ENCODE results near the gene GNAO1.

Gene GNAO1

DNA sequence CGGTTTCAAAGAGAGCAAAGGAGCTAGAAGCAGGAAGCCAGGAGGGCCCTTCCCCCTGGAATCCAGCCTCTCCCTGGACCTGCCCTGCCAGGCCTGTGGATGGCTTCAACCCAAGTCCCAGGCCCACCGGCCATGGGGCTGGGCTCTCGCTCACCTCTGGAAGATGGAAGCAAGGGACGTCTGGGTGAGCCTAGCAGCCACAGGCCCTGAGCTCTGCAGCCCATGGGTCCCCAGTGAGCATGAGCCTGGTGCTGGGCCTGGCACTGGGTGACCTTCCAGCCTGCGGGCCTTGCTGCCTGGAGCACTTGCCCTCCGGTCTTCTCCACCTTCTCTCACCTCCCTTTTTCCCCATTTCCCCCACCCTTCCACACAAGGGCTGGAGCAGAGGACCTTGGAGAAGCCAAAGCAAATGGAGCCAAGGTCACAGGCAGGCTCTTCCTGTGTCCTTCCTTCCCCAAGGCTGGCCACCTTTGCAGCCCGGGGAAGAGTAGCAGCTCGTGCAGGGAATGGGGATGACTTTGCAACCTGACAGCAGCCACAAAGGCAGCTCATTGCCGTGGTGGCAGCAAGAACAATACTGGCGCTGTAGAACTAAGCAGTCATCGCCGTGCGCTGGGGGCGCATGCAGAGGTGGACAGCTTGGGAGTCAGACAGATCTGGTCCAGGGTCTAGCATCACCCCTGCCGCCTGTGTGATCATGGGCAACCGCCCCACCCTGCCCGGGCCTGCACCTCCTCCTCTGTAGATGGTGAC lies 147.5 kb downstream of the GNAO1 start:
- DNase-seq: no peak

DNA sequence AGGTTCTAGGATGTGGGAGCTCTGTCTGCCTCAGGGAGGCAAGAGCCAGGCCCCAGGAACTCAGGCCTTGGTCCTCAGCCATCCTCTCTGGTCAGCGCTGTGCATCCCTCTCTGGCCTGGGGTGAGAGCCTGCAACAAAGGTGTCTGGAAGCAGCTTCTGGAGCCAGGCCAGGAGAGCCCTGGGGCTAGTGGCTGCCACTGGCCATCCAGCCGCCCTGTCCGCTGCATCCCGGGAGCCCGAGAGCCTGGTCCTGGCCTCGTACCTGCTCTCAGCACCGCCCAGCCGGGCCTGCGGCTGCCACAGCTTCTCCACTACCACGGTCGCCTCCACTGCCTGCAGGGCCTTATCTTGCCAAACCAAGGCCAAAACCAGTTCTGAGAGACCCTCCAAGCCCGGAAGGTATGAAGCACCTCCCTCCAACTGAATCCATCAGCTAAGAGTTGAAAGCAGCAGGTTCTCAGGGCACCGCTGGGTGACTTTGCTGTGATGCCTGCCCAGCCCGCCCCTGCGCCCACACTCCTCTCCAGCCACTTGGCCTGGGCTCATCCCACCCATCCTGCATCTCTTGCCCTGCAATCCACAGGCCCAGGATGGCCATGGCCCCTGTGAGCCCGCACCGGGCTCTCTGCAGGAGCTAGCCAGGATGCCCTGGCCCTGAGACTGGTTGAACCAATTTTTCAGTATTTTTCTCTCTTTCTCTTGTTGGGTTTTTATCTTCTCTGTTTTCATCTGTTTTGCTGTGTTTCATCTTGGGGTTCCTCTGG lies 148.3 kb downstream of the GNAO1 start:
- DNase-seq: no peak

DNA sequence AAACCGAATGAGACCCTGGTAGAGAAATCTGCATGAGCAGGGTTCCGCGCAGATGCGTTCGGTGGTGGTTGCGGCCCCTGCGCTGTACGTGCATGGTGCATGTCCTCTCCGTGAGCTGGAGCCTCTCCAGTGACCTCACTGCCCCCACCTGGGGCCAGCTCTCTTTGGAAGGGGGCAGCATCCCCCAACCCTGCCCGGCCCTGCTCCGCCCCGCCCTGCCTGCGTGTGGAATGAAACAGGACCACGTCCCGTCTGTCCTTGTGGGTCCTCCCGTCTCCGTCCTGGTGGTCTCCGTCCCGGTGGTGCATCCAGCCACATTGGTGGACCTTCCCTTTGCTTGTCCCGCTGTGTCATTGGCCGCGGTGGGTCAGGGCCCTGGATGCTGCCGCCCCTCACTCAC lies 149.1 kb downstream of the GNAO1 start:
- DNase-seq: no peak

DNA sequence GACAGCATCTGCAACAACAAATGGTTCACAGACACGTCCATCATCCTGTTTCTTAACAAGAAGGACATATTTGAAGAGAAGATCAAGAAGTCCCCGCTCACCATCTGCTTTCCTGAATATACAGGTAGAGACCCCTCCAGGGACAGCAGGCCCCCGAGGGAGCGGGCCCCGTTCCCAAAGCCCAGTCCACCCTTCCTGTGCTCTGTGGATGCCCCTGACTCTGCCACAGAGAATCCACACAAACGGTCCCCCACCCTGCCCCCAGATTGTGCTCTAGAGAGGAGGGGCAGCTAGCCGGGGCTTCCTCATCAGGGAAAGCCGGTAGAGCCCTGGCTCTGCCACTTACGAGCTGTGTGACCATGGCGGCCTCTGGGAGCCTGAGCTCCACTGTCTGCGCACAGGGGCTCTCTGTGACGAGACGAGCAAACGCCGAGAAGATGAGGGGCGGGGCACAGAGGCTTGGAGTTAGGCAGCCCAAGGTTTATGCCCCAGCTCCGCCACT lies 149.6 kb downstream of the GNAO1 start:
- no peak for DNase-seq

DNA sequence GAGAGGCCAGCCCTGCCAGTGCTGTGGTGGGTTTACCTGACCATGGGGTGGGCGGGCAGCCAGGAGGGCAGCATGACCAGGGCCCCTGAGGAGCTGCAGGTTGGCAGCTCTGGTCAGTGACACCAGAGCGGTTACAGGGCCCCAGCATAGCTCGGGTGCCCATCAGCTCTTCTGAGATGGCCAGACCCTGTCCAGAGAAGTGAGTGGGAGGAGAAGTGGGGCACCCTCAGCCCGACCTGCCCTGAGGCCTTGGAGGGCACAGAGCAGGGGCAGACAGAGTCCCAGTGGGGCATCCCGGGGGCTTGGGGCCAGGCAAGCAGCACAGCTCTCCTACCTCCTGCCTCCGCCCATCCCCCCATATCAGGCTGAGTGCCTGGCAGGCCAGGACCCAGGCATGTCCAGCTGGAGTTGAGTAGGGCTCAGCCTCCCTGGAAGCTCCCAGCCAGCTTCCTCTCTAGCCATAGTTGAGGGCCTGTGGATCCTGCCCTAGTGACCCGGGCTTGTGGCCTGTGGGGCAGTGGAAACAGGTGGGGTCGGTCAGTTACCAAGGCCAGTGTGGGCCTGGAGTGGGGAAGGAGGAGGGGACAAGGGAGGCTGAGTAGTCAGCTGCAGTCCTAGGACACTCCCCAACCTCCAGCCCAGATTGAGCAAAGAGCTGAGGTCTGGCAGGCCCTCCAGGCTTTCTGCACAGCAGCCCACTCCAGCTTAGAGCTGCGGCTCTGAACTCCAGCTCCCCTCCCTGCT lies 150.5 kb downstream of the GNAO1 start:
- DNase-seq: no peak

DNA sequence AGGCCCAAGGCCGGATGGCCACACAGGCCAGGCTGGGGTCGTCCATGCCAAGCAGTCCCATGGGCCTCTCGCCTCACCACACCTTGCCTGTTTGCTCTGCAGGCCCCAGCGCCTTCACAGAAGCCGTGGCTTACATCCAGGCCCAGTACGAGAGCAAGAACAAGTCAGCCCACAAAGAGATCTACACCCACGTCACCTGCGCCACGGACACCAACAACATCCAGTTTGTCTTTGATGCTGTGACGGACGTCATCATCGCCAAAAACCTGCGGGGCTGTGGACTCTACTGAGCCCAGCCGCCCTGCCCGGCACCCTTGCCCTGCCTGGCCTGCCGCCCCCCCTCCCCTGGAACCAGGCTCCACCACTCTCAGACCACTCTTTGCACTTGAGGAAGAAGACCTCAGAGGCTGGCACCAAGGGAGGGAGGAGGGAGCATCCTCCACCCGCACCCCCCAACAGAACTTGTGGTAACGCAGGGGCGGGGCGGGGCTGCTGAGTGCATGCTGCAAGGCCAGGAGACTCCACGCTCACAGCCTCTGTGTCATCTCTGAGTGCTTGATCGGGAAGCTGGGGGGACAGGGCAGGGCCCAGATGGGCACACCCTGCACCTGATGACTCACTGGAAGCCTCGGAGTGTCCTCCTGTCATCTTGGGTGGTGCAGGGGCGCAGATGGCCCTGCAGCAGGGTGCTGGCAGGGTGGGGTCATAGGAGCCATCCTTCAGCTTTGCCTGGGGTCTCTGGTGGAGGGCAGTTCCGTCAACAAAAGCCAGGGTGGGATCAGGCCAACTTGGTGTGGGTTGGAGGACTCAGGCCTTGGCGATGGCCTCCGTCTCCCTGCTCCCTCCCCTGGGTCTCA lies 152.6 kb downstream of the GNAO1 start:
- DNase-seq: no peak

DNA sequence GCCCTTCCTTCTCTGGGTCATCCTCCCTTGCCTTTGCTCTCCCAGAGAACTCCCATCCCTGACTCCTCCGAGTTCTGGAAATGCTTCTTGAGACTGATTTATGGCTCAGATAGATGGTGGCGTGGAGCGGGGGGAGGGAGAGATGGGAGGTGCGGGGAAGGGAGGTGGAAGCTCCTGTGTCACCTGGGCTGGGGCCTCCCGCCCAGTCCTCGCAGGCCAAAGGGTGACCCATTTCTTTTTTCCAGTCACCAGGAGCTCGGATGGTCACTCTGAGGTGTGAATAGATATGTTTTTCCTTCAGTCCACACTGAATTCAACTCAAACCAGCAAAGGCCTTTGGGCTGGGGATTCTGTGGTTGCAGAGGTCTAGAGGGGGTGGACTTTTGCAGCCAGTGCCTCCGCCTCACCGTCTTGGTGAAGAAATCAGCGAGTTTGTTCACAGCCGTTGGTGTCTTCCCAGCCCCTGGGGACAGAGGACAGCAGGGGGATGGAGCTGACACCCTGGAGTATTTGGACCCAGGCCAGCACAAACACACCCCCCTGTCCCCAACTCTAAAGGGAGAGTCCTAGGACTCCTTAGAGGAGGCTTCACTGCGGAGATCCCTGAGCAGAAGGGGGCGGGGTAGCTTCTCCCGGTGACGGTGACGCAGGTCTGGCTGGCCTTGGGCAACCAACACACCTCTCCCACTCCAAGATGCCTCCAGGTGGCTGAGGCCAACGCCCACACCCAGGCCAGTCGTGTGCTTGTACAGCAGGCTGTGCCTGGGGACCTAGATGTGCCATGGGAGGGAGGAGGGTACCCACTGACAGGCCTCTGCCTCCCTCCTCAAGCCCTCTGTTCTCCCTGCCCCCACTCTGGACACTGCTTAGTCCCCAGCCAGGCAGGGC lies 153.5 kb downstream of the GNAO1 start:
- DNase-seq: no peak

DNA sequence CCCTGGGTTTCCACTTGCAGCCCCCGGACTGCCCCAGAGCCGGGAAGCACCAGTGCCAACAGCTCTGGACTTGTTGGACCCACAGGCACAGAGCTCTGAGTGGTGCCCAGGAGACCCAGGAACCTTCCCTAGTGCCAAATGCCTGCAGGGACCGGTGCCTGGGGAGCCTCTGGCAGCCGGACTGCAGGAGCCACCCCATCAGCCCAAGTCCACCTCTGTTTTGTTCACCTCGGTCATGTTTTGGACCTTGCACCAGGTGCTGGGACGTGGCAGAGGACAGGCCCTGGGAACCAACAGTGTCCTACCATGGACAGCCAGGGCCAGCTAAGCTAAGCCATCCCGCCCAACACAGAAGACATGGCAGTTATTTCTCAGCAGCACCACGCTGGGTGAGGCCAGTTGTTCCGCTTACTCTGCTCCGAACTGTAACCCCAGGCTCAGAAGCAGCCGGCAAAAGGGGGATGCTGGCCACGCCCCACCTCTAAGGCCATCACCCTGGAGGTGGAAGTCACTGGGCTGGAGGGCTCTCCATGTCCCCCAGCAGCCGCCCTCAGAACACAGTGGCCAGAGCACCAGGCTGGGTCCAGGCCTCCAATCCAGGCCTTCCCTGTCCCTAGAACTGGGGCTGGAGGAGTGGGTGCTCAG lies 154.2 kb downstream of the GNAO1 start:
- no peak for DNase-seq

DNA sequence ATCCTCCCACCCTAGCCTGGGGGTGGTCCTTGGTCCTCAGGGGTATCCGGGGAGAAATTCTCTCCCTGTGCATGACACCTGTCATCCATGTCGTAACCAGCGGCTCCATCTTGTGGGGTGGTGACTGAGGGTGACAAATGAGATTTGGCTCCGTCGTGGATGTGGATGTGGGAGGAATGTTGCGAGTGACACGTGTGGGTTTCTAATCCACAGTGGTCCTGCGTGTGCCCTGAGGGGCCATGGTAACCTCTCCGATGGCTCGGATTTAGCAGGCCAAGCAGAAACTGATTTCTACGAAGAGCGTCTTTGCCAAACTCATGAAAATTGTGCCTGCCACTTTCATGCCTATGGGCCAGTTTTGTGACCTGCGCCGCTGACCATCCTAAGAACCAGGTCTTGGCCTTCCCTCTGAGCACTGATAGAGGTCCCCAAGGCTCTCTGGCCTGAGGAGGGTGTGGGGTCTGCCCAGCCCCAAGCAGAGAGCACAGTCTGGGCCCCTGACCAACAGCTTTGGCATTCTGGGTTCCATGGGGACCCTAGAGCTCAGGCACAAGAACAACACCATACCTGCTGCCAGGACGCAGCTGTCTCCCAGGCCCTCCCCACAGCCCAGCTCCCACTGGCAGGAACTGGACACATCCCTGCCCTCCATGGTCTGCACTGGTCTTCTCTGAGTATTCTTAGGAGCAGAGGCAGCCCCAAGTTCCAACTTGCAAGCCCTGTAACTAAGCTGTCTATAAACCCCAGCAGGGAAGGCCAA lies 155.0 kb downstream of the GNAO1 start:
- DNase-seq: no peak

DNA sequence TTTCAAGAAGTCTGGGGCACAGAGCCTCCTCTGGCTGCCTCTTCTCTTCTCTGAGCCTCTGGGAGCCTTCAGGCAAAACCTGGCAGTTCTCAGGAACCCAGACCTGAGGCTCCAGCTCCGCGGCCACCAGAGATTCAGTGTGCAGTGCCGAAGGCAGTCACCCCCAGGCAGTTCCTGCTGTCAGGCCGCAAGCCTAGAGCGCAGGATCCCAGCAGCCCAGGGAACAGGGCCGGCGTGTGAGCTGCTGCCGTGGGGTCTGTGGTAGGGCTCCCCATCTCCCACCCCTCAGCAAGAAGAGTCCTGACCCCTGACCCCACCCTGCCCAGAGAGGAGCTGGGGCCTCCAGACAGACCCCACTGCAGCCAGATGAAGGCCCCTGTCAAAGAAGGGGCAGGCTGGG lies 155.9 kb downstream of the GNAO1 start:
- DNase-seq: no peak

DNA sequence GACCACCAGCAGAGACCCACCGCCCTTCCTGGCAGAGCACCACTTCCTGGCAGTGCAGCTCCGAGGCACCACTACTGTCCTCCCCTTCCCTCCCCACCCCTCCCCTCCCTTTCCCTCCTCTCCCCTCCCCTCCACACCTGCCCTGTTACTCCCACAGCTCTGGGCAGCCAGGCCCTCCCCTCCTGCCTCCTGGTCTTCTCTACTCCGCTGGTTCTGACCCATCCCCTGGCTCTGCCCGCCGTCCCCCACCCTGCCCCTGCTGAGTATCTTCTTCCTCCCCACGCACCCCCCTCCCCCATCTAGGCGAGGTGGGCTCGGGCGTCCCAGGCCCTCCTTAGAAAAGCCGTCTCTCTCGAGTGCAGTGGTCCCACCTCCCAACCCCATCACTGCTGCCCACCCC lies 156.4 kb downstream of the GNAO1 start:
- DNase-seq: no peak

DNA sequence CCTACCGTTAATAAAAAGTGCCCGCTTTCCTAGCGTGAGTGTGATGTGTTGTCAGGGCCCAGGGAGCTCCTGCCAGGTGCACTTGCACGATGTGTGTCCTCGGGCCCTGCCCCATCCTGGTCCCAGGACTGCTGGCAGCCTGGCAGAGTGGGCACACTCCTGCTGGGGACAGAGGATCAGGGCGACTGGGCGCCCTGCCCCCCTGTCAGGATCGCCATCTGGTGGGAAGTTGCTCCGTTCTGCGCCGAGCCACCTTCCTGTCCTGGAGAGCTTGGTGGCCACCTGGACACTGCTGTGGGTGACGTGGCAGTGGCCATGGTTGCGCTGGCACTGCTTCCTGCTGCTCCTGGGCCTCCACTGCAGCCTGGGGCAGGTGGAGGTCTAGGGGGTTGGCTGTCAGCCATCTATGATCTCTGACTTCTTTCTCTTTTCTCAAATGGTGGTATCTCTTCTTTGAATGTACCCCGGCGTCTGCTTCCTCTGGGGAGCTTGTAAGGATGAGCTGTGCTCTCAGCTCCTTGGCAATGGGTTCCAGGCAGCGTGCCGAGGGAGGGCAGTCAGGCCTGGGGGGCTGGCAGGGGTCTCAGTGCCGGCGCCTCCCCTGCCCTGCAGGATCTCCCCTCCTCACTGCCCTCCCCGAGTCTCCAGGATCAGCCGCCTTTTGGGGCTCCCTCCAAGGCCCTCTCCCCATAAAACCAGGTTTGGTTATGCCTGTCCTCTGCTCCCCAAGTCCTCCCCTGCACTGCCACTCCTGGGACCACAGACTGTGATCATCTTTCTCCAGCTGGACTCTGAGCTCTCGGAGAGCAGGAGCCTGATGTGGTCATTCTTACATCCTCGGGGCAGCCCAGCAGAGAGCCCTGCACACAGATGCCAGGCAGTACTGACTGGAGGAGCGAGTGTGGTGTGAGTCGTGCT lies 157.1 kb downstream of the GNAO1 start:
- DNase-seq: no peak

DNA sequence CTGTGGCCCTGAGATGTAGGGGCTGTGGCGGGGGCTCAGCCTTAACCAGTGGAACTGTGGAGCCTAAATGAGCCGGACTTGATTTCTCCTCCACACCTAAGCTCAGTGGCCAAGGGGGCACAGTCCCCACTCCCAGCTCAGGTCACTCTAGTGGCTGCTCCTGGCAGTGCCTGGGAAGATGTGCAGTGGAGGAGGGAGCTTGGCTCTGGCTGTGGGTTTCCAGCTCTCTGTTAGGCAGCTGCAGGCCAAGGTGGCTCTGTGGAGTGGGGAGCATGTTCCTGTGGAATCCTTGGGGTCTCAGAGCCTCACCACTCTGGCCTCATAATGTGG lies 157.8 kb downstream of the GNAO1 start:
- no peak for DNase-seq

DNA sequence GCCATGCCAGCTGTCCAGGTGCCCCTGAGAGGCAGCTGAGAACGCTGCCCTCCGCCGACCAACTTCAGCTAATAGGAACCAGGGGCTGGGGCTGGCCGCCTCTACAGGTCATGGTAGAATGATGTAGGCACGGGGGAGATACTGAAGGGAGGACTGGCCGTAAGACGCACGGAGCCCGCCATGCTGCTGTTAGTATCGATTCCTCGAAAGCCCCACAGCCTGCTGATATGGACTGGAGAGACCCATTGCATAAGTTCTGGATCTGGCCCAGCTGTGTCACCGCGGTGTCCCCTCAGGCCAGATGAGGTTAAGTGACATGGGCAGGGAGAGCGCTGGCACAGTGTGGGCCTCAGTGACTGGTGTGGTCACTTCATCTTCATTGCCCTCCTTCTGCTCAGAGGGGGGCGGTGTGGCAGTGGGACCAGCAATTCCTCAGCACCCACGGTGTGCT lies 158.4 kb downstream of the GNAO1 start:
- no peak for DNase-seq

DNA sequence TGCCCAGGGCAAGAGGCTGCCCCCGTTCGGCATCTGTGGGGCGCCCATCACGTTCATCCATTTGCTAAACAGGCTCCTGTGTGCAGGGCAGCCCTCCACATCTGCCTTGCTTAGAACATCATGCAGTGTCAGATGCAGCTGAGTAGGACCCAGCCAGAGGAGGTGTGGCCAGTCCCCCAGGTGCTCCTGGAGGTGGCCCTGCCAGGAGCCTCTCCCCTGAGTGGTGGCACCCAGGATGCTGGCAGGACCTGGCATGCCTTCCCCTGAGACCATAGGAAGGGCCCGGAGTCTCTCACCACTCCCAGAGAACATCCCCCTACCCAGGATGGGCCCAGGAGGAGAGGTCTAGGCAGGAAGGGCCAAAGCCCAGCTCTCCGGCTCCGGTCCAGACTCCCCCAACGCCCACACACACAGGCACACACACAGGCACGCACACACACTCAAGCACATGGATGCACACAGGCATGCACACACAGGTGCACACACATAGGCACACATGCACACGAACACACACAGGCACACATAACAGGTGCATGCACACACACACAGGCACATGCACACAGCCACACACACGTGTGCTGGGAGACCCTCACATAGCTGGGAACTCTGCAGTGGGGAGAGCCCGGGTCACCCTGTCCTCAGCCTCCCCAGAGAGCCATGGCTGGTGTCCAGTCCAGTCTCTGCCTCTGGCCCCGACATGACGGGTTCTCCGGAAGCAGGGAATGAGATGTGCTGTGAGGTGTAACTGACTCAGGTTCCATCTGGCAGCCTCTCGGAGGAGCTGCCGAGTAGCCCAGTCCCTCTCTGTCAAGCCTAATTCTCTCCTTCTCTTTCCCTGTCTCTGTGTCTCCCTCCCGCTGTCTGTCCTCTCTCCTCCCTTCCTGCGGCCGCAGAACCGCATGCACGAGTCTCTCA lies 159.5 kb downstream of the GNAO1 start:
- DNase-seq: no peak

DNA sequence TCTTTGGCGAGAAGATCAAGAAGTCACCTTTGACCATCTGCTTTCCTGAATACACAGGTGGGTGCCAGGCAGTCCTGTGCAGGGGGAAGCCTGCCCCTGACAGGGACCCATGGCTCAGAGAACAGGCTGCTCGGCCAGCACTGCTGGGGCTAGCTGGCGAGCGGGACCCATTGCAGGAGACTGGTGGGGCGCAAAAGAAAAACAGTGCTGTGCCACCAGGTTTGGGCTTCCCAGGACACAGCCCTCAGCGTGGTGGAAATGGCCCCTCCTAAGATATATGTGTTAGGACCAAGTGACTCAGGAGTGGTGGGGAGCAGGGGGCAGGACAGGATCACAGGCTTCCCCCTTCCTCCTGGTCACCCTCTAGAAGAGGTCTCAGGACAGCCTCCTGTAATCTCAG lies 160.2 kb downstream of the GNAO1 start:
- no peak for DNase-seq

DNA sequence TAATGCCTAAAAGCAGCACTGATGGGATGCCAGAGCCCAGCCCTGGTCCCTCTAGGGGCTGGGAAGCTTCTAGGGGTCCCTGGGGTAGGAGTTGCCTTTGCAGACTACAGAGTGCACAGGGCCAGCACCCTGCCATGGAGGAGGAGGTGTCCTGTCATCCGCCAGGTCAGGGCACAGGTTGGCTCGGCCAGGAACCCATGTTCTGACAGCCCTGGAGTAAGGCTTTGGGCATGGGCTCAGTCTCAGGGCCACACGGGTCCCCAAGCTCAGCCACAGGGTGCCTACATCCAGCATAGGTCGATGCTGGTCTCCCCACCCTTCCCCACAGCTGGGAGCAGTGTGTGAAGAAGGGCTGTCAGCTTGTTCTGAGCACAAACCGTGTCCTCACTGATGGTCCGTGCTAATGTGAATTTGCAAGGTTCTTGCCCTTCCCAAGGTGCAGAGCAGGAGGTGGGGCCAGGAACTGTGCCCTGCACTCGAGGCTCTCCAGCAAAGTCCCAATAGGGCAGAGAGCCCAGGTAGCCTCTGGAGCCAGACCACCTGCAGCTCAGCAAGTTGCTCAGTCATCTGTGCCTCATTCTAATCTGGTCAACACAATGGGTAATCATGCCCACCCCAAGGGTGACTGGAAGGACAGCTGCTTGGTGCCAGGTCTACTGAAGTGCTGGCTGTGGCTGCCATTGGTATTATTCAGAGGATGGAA lies 161.2 kb downstream of the GNAO1 start:
- DNase-seq: no peak
